ENCODE measurements around the gene PHLDA3. TPM values are rescaled to one million over a fixed set of nuclear protein-coding genes. Genes with fewer than 3 reads are reported as not detected.
A peak's percentile ranks its signal among the peaks of the same experiment; 100 is the strongest.

Gene PHLDA3
- total RNA-seq, 4 donors from 2014 or later: 69.2 to 153 (median 84.7) TPM

DNA sequence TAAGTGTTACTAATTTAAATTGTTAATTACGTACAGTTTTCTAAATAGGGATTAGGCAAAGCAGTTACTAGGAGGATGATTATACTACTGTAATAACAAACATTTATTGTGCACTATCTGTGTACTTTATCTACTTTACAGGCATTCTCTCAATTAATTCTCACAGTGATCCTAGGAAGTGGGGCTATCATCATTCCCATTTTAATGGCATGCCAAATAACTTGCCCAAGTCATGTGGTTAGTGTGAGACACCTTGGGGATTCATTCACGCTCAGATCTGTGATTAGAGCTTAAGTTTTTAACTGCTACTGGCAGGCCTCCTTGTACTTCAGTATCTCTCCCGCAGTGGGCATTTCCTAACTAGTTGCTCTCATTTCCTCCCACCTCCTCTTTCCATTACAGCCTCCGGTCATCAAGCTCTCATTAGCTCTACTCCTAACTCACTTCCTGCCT lies 11.5 kb downstream of the PHLDA3 start:
- Histone ChIP-seq H3K27me3 (no peaks in the 10 kb centered on the region), H3K27ac (peak overlapping the region in 3 of 4 donors; percentile 7 to 69 (median 30)), H3K4me3 (no peak overlapping the region), H3K4me1 (peaks cover 5 to 54% (median 11%) of the 10 kb centered on the region in 3 donors), H3K36me3 (no peaks in the 10 kb centered on the region), H3K9me3 (no peaks in the 10 kb centered on the region)
- TF ChIP-seq POLR2A (IDR thresholded peaks at IDR 0.05) (no peak), POLR2AphosphoS5 (IDR thresholded peaks at IDR 0.05) (no peak), EP300 (IDR thresholded peaks at IDR 0.05) (no peak)
- TF ChIP-seq, protein P1, sequence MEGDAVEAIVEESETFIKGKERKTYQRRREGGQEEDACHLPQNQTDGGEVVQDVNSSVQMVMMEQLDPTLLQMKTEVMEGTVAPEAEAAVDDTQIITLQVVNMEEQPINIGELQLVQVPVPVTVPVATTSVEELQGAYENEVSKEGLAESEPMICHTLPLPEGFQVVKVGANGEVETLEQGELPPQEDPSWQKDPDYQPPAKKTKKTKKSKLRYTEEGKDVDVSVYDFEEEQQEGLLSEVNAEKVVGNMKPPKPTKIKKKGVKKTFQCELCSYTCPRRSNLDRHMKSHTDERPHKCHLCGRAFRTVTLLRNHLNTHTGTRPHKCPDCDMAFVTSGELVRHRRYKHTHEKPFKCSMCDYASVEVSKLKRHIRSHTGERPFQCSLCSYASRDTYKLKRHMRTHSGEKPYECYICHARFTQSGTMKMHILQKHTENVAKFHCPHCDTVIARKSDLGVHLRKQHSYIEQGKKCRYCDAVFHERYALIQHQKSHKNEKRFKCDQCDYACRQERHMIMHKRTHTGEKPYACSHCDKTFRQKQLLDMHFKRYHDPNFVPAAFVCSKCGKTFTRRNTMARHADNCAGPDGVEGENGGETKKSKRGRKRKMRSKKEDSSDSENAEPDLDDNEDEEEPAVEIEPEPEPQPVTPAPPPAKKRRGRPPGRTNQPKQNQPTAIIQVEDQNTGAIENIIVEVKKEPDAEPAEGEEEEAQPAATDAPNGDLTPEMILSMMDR (IDR thresholded peaks at IDR 0.05): no peak
- ATAC-seq: no peak
- WGBS, 2 donors (ENCODE audit: low coverage in 1 of 2): 68 to 88% methylated on average over 1 to 4 of the region's 4 CpGs

DNA sequence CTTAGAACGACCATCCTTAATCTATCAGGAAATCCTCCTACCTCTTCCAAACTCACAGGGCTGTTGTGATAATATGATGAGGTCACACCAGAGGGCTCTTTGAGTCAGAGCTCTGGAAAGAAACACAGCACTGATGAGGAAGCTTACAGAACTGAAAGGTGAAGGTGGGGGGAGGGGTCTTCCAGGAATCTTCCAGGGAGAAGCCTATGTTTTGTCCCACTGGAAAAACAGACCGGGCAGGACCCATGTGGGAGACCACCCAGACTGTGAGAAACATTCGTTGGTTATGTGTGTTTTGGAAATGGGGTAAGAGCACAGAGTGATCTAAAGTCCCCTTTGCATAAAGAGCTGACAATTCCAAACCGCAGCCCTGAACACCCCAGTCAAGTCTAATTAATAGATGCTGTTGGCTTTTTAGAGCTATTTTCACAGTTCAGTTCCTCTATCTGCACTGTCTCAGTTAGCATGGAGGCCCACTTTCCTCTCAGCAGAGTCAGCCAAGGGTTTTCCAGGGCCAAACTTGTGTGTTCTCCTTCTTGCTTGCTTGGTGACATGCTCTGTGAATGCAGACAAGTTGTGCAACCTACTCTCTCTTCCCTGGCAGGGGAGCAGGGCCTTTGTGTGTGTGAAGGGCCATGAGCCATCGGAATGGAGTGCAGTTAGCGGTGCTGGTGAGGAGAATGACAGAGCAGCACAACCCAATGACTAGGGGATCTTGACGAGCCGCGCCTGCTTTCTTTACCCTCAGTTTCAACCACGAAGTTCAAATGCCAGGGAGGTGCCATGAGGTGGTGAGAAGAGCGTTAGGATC lies 12.3 kb downstream of the PHLDA3 start:
- ATAC-seq: peak; percentile 69
- no peaks in the 10 kb centered on the region for H3K9me3 ChIP-seq
- TF ChIP-seq EP300 (IDR thresholded peaks at IDR 0.05) (no peak), POLR2AphosphoS5 (IDR thresholded peaks at IDR 0.05) (peak; percentile 65)
- H3K27ac ChIP-seq: peak overlapping the region in 3 of 4 donors; percentile 43 to 69 (median 60)
- peaks cover 5 to 46% (median 10%) of the 10 kb centered on the region in 3 donors for H3K4me1 ChIP-seq
- 48 to 73% methylated on average over 4 to 5 of the region's 11 CpGs for whole genome bisulfite sequencing, 2 donors (ENCODE audit: low coverage in 1 of 2)
- no peak overlapping the region for H3K4me3 ChIP-seq
- H3K27me3 ChIP-seq: no peaks in the 10 kb centered on the region
- no peaks in the 10 kb centered on the region for H3K36me3 ChIP-seq

DNA sequence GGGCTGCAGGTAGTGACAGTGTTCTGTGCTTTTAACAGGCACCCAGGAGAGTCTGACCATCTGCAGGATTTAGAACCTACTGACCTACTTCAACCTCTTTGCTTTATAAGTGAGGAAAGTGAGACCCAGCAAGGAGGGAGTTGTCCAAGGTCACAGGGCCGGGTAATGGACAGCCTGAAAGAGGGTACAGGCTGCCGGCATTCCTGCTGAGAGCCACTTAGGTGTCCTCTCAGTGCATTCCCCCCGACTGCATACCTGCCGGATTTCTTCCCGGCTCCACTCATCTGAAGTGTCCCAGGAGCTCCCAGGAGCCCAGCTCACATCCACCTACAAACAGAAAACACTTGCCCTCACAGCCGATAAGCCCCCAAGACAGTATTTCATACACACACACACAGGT lies 13.9 kb downstream of the PHLDA3 start:
- no peak for ATAC-seq
- WGBS, 2 donors (ENCODE audit: low coverage in 1 of 2): 73 to 85% methylated on average over 4 to 6 of the region's 6 CpGs
- H3K27me3 ChIP-seq: no peaks in the 10 kb centered on the region
- no peak overlapping the region for H3K27ac ChIP-seq
- no peak overlapping the region for H3K4me3 ChIP-seq
- no peaks in the 10 kb centered on the region for H3K36me3 ChIP-seq
- H3K9me3 ChIP-seq: no peaks in the 10 kb centered on the region
- peaks cover 0 to 46% (median 8%) of the 10 kb centered on the region in 3 donors for H3K4me1 ChIP-seq
- TF ChIP-seq EP300 (IDR thresholded peaks at IDR 0.05) (no peak), POLR2AphosphoS5 (IDR thresholded peaks at IDR 0.05) (no peak), POLR2A (IDR thresholded peaks at IDR 0.05) (no peak)
- TF ChIP-seq, protein P1 (IDR thresholded peaks at IDR 0.05): no peak

DNA sequence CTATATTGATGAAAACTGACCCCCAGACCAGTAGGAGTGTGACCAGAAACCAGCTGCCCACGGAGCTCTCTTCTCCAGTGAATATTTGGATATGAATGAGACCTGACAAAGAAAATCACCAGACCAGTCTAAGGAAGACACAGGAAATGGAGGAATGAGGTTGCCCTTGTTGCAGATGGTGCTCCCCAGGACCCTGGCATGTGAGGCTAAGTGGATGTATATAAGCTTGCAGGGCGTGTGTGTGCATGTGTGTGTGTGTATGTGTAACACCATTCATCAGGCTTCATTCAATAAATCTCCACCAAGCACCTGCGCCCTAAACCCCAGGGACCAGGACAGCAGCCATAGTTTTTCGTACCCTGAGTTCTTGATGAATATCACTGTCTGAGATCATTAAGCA lies 14.4 kb downstream of the PHLDA3 start:
- no peak overlapping the region for H3K4me3 ChIP-seq
- peaks cover 0 to 48% (median 8%) of the 10 kb centered on the region in 3 donors for H3K4me1 ChIP-seq
- no peak overlapping the region for H3K27ac ChIP-seq
- no peaks in the 10 kb centered on the region for H3K9me3 ChIP-seq
- TF ChIP-seq POLR2AphosphoS5 (IDR thresholded peaks at IDR 0.05) (no peak), EP300 (IDR thresholded peaks at IDR 0.05) (no peak), POLR2A (IDR thresholded peaks at IDR 0.05) (no peak)
- TF ChIP-seq, protein P1 (IDR thresholded peaks at IDR 0.05): no peak
- H3K36me3 ChIP-seq: no peaks in the 10 kb centered on the region
- no peaks in the 10 kb centered on the region for H3K27me3 ChIP-seq
- WGBS, 2 donors (ENCODE audit: low coverage in 1 of 2): 71 to 75% methylated on average over 1 of the region's 4 CpGs
- ATAC-seq: no peak

- Histone ChIP-seq H3K27me3 (no peaks in the 10 kb centered on the region), H3K4me1 (peaks cover 0 to 63% (median 13%) of the 10 kb centered on the region in 3 donors), H3K9me3 (no peaks in the 10 kb centered on the region), H3K4me3 (no peak overlapping the region), H3K36me3 (no peaks in the 10 kb centered on the region), H3K27ac (no peak overlapping the region)
- TF ChIP-seq POLR2AphosphoS5 (IDR thresholded peaks at IDR 0.05): no peak
- TF ChIP-seq, protein P1 (IDR thresholded peaks at IDR 0.05): no peak
- TF ChIP-seq EP300 (IDR thresholded peaks at IDR 0.05): no peak
- no peak for TF ChIP-seq POLR2A (IDR thresholded peaks at IDR 0.05)
- WGBS, 2 donors (ENCODE audit: low coverage in 1 of 2): 79% methylated on average over 4 of the region's 4 CpGs; no CpG with 5 or more reads in 1 of the 2 donors
- ATAC-seq: no peak
Observed at GRCh38 chr1:201452866-201453265, 16.1 kb downstream of the PHLDA3 start.

Data from gastroesophageal sphincter (tissue), 4 donors.